GM18508 (cell line): ENCODE measurements around the gene SEC31B.

Experiments
- ATAC-seq: cut with Tn5 transposase; IDR thresholded peaks from one replicate; pipeline ENCODE4 v1.9.1; 2021; ENCODE audit warnings: moderate number of reproducible peaks; ENCODE audit not compliant: insufficient read depth, unreplicated experiment

SEC31B gene

DNA sequence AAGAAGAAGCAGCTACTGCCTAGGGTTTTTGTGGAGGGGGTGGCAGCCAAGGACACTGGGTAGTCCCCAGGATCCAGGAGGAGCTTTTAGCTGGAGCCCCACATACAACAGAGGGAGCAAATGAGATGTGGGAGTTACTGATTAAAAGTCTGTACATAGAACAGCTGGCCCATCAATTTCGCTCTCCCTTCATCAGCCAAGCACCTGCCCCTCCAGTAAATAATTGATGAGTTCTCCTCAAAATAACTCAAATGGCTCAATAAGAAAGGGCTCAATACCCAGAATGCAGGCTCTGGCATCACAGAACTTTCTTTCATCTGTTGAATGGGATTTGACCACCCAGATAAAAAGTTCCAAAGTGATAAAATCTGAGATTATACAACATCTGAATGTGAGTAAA, 72.0 kb downstream of the SEC31B start:
- ATAC-seq = no peak

DNA sequence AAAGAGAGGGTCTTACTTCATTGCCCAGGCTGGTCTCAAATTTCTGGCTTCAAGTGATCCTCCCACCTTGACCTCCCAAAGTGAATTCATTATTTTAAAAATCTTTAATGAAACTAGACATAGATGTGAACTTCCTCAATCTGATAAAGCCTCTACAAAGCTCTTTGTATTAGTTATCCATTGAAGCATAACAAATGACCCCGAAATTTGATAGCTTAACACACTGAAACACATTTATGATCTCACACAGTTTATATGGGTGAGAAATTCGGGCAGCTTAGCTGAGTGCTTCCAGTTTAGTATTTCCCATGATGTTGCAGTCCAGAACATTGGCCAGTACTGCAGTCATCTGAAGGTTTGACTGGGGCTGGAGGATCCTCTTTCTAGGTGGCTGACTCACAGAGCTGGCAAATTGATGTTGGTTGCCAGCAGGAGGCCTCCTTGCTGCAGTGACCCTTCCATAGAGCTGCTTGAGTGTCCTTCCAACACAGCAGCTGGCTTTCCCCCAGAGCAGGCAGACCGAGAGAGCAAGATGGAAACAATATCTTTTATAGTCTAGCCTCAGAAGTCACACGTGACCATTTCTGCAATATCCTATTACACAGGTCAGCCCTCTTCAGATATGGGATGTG, 73.4 kb downstream of the SEC31B start:
- no peak for ATAC-seq

DNA sequence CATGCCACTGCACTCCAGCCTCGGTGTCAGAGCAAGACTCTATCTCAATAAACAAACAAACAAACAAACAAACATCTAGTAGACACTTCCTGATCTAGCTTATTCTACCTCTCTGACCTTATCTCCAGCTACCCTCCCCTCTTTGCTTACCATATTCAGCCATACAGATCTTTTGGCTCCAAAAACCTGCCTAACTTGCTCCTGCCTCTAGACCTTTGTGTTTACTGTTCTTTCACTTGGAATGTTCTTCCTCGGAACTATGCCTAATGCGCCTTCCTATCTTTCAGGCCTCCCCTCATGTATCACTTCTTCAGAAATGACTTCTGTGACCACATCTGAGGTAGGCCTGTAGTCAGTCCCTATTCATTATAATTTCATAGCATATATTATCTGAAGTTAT, 77.1 kb downstream of the SEC31B start:
- ATAC-seq = no peak

DNA sequence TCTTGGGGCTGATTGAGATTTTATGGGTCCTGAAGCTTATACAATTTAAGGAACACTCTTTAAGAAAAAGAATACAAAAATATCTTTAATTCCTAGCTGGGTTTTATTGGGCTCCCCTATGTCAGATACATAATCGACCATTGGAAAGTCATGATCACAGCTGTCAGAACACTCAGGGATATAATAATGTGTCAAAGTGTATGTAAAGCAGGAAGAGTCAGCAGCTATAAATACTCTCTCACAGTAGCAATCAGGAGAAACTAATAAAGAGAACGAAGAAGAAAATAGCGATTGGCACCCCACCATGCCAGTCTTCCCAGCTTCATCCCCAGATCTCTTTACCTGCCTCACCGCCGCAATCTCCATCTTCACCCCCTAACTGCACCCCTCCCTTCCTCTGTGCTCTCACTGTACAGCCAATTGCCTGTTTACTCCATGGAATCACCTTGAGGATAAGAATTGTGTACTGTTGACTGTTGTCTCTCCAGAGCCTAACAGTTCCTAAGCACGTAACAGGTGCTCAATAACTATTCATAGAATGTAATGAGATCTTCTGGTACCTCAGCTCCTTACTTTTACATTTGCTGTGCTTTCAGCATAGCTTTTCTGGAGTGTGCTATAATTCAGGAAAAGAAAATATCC, 80.9 kb downstream of the SEC31B start:
- no peak for ATAC-seq
